ENCODE results near the gene CNTNAP2.

The CNTNAP2 gene

GRCh38 chr7:147412782-147413556 lies 1296.4 kb downstream of the CNTNAP2 start:
- H3K9ac ChIP-seq (ENCODE audit: low read length): no peak overlapping the region
- H2BK5ac ChIP-seq (ENCODE audit: low read depth, low read length, poor library complexity): peak overlapping the region; percentile 56
- no peaks in the 10 kb centered on the region for H3K36me3 ChIP-seq (ENCODE audit: control insufficient read depth in 1 of 2, insufficient read depth in 2 of 2, low read length in 2 of 2)
- no peak overlapping the region for H4K91ac ChIP-seq (ENCODE audit: low read depth, low read length)
- no peak overlapping the region for H2AFZ ChIP-seq (ENCODE audit: insufficient read depth, low read length, poor library complexity)
- peak; percentile 20 to 89 for DNase-seq
- peak overlapping the region; percentile 39 for H3K27ac ChIP-seq (ENCODE audit: low read depth, low read length)
- H3K4ac ChIP-seq (ENCODE audit: low read depth, low read length): no peak overlapping the region
- no peak overlapping the region for H3K18ac ChIP-seq (ENCODE audit: low read length)
- H3K23ac ChIP-seq (ENCODE audit: low read length): no peak overlapping the region
- no peak overlapping the region for H4K12ac ChIP-seq (ENCODE audit: low read depth, low read length)
- peak overlapping the region; percentile 30 for H3K14ac ChIP-seq (ENCODE audit: low read length)
- peak overlapping the region; percentile 22 for H2BK120ac ChIP-seq (ENCODE audit: insufficient read depth, low read length, poor library complexity)
- H3K79me2 ChIP-seq (ENCODE audit: control insufficient read depth, insufficient read depth, low read length, poor library complexity): no peaks in the 10 kb centered on the region
- H3K27me3 ChIP-seq (ENCODE audit: insufficient read depth, low read length): no peaks in the 10 kb centered on the region
- H4K8ac ChIP-seq (ENCODE audit: low read depth, low read length): no peak overlapping the region
- peak overlapping the region; percentile 58 for H2BK12ac ChIP-seq (ENCODE audit: low read length)
- no peak overlapping the region for H3K4me2 ChIP-seq (ENCODE audit: low read length)
- H3K4me3 ChIP-seq (ENCODE audit: low read depth, low read length): no peak overlapping the region
- no peak overlapping the region for H2AK5ac ChIP-seq (ENCODE audit: low read length)
- peaks cover 2% of the 10 kb centered on the region for H3K79me1 ChIP-seq (ENCODE audit: low read length)
- peaks cover 0 to 3% of the 10 kb centered on the region in 2 experiments for H3K4me1 ChIP-seq (ENCODE audit: control insufficient read depth in 1 of 2, insufficient read depth in 2 of 2, low read length in 2 of 2)
- no peaks in the 10 kb centered on the region for H3K9me3 ChIP-seq (ENCODE audit: insufficient read depth, low read depth, low read length)
- WGBS (ENCODE audit: extremely low coverage, insufficient coverage, insufficient read length): no CpG with 5 or more reads among the region's 8 CpGs

GRCh38 chr7:147413557-147413870 lies 1296.9 kb downstream of the CNTNAP2 start:
- H2AK5ac ChIP-seq (ENCODE audit: low read length): no peak overlapping the region
- DNase-seq: no peak

GRCh38 chr7:147415991-147416390 lies 1299.4 kb downstream of the CNTNAP2 start:
- H3K4me3 ChIP-seq (ENCODE audit: low read depth, low read length): no peak overlapping the region

More at GRCh38 chr7:147413557-147413870, 1296.9 kb downstream of the CNTNAP2 start:
- Histone ChIP-seq H3K4me1 (ENCODE audit: control insufficient read depth in 1 of 2, insufficient read depth in 2 of 2, low read length in 2 of 2) (peaks cover 0 to 3% of the 10 kb centered on the region in 2 experiments), H4K91ac (ENCODE audit: low read depth, low read length) (no peak overlapping the region), H4K8ac (ENCODE audit: low read depth, low read length) (no peak overlapping the region), H2BK5ac (ENCODE audit: low read depth, low read length, poor library complexity) (peak overlapping the region; percentile 56), H2AFZ (ENCODE audit: insufficient read depth, low read length, poor library complexity) (no peak overlapping the region), H3K79me2 (ENCODE audit: control insufficient read depth, insufficient read depth, low read length, poor library complexity) (no peaks in the 10 kb centered on the region), H3K14ac (ENCODE audit: low read length) (no peak overlapping the region), H3K23ac (ENCODE audit: low read length) (no peak overlapping the region), H3K4me3 (ENCODE audit: low read depth, low read length) (no peak overlapping the region), H3K9ac (ENCODE audit: low read length) (no peak overlapping the region), H3K18ac (ENCODE audit: low read length) (no peak overlapping the region), H3K36me3 (ENCODE audit: control insufficient read depth in 1 of 2, insufficient read depth in 2 of 2, low read length in 2 of 2) (no peaks in the 10 kb centered on the region), H3K27ac (ENCODE audit: low read depth, low read length) (peak overlapping the region; percentile 39), H3K4ac (ENCODE audit: low read depth, low read length) (no peak overlapping the region), H2BK12ac (ENCODE audit: low read length) (peak overlapping the region; percentile 58), H3K9me3 (ENCODE audit: insufficient read depth, low read depth, low read length) (no peaks in the 10 kb centered on the region), H4K12ac (ENCODE audit: low read depth, low read length) (no peak overlapping the region), H3K4me2 (ENCODE audit: low read length) (no peak overlapping the region), H2BK120ac (ENCODE audit: insufficient read depth, low read length, poor library complexity) (no peak overlapping the region), H3K27me3 (ENCODE audit: insufficient read depth, low read length) (no peaks in the 10 kb centered on the region), H3K79me1 (ENCODE audit: low read length) (peaks cover 2% of the 10 kb centered on the region)

GRCh38 chr7:147418966-147419365 lies 1302.4 kb downstream of the CNTNAP2 start:
- H4K8ac ChIP-seq (ENCODE audit: low read depth, low read length): no peak overlapping the region
- H2BK120ac ChIP-seq (ENCODE audit: insufficient read depth, low read length, poor library complexity): no peak overlapping the region
- no peak overlapping the region for H3K4me3 ChIP-seq (ENCODE audit: low read depth, low read length)
- H4K91ac ChIP-seq (ENCODE audit: low read depth, low read length): no peak overlapping the region
- H2AFZ ChIP-seq (ENCODE audit: insufficient read depth, low read length, poor library complexity): no peak overlapping the region
- H2BK12ac ChIP-seq (ENCODE audit: low read length): no peak overlapping the region
- no peak overlapping the region for H3K9ac ChIP-seq (ENCODE audit: low read length)
- no peak overlapping the region for H3K27ac ChIP-seq (ENCODE audit: low read depth, low read length)
- no peak overlapping the region for H2AK5ac ChIP-seq (ENCODE audit: low read length)
- DNase-seq: no peak
- H3K4me2 ChIP-seq (ENCODE audit: low read length): no peak overlapping the region
- no peaks in the 10 kb centered on the region for H3K9me3 ChIP-seq (ENCODE audit: insufficient read depth, low read depth, low read length)
- no peak overlapping the region for H3K14ac ChIP-seq (ENCODE audit: low read length)
- no peak overlapping the region for H3K23ac ChIP-seq (ENCODE audit: low read length)
- H3K27me3 ChIP-seq (ENCODE audit: insufficient read depth, low read length): no peaks in the 10 kb centered on the region
- no peaks in the 10 kb centered on the region for H3K79me1 ChIP-seq (ENCODE audit: low read length)
- no peak overlapping the region for H3K4ac ChIP-seq (ENCODE audit: low read depth, low read length)
- WGBS (ENCODE audit: extremely low coverage, insufficient coverage, insufficient read length): no CpG with 5 or more reads among the region's 3 CpGs
- no peak overlapping the region for H2BK5ac ChIP-seq (ENCODE audit: low read depth, low read length, poor library complexity)
- H3K18ac ChIP-seq (ENCODE audit: low read length): no peak overlapping the region
- no peaks in the 10 kb centered on the region for H3K79me2 ChIP-seq (ENCODE audit: control insufficient read depth, insufficient read depth, low read length, poor library complexity)
- no peaks in the 10 kb centered on the region for H3K4me1 ChIP-seq (ENCODE audit: control insufficient read depth in 1 of 2, insufficient read depth in 2 of 2, low read length in 2 of 2)
- H3K36me3 ChIP-seq (ENCODE audit: control insufficient read depth in 1 of 2, insufficient read depth in 2 of 2, low read length in 2 of 2): no peaks in the 10 kb centered on the region
- H4K12ac ChIP-seq (ENCODE audit: low read depth, low read length): no peak overlapping the region

More at GRCh38 chr7:147415991-147416390, 1299.4 kb downstream of the CNTNAP2 start:
- no peak overlapping the region for H3K9ac ChIP-seq (ENCODE audit: low read length)
- H4K8ac ChIP-seq (ENCODE audit: low read depth, low read length): no peak overlapping the region
- H2AK5ac ChIP-seq (ENCODE audit: low read length): no peak overlapping the region
- no peaks in the 10 kb centered on the region for H3K27me3 ChIP-seq (ENCODE audit: insufficient read depth, low read length)
- H3K9me3 ChIP-seq (ENCODE audit: insufficient read depth, low read depth, low read length): no peaks in the 10 kb centered on the region
- DNase-seq: no peak
- H3K23ac ChIP-seq (ENCODE audit: low read length): no peak overlapping the region
- no peaks in the 10 kb centered on the region for H3K36me3 ChIP-seq (ENCODE audit: control insufficient read depth in 1 of 2, insufficient read depth in 2 of 2, low read length in 2 of 2)
- peaks cover 0 to 3% of the 10 kb centered on the region in 2 experiments for H3K4me1 ChIP-seq (ENCODE audit: control insufficient read depth in 1 of 2, insufficient read depth in 2 of 2, low read length in 2 of 2)
- H2BK5ac ChIP-seq (ENCODE audit: low read depth, low read length, poor library complexity): no peak overlapping the region
- no peak overlapping the region for H2BK12ac ChIP-seq (ENCODE audit: low read length)
- H3K79me2 ChIP-seq (ENCODE audit: control insufficient read depth, insufficient read depth, low read length, poor library complexity): no peaks in the 10 kb centered on the region
- WGBS (ENCODE audit: extremely low coverage, insufficient coverage, insufficient read length): no CpG with 5 or more reads among the region's 1 CpG
- H3K14ac ChIP-seq (ENCODE audit: low read length): no peak overlapping the region
- no peak overlapping the region for H3K27ac ChIP-seq (ENCODE audit: low read depth, low read length)
- H3K4me2 ChIP-seq (ENCODE audit: low read length): no peak overlapping the region
- H4K91ac ChIP-seq (ENCODE audit: low read depth, low read length): no peak overlapping the region
- peaks cover 2% of the 10 kb centered on the region for H3K79me1 ChIP-seq (ENCODE audit: low read length)
- H2BK120ac ChIP-seq (ENCODE audit: insufficient read depth, low read length, poor library complexity): no peak overlapping the region
- no peak overlapping the region for H2AFZ ChIP-seq (ENCODE audit: insufficient read depth, low read length, poor library complexity)
- H3K4ac ChIP-seq (ENCODE audit: low read depth, low read length): no peak overlapping the region
- H4K12ac ChIP-seq (ENCODE audit: low read depth, low read length): no peak overlapping the region
- H3K18ac ChIP-seq (ENCODE audit: low read length): no peak overlapping the region
